HG03064 (cell line): Measurements from ENCODE around the gene MORN4.
"Not testable (repeated sequence)": the region's sequence is repeated elsewhere in the genome, so short reads cannot be mapped to it uniquely, and the experiment has no call there.

Experiments used
- ATAC-seq: cut with Tn5 transposase; IDR thresholded peaks from one replicate; pipeline ENCODE4 v1.9.1; 2021; ENCODE audit warnings: low read depth; ENCODE audit not compliant: unreplicated experiment

MORN4 gene

GRCh38 chr10:97642471-97643159 is 9.3 kb upstream of the MORN4 start:
- ATAC-seq = not testable (repeated sequence)

GRCh38 chr10:97640868-97641811 is 7.8 kb upstream of the MORN4 start:
- peak; percentile 13 for ATAC-seq

- ATAC-seq = peak; percentile 98
Measured at GRCh38 chr10:97640174-97640867, 7.0 kb upstream of the MORN4 start, which contains the start of gene PI4K2A. Gene PI4K2A (plus strand): TSS chr10:97640671. CDS start chr10:97640743, 72 bp downstream.

- ATAC-seq = not testable (repeated sequence)
Measured at GRCh38 chr10:97639090-97639489, 5.8 kb upstream of the MORN4 start.

- no peak for ATAC-seq
Measured at GRCh38 chr10:97635577-97635976, 2.3 kb upstream of the MORN4 start.

GRCh38 chr10:97633921-97634320 is 621 bp upstream of the MORN4 start:
- ATAC-seq = no peak

- no peak for ATAC-seq
Measured at GRCh38 chr10:97631098-97631497, 2.2 kb downstream of the MORN4 start.

GRCh38 chr10:97629289-97629688 is 4.0 kb downstream of the MORN4 start:
- no peak for ATAC-seq

GRCh38 chr10:97628228-97628627 is 5.1 kb downstream of the MORN4 start:
- no peak for ATAC-seq

GRCh38 chr10:97627731-97628130 is 5.6 kb downstream of the MORN4 start:
- ATAC-seq = no peak

- ATAC-seq = no peak
Measured at GRCh38 chr10:97623277-97623676, 10.0 kb downstream of the MORN4 start.

- ATAC-seq = no peak
Measured at GRCh38 chr10:97618733-97619132, 14.6 kb downstream of the MORN4 start.

- no peak for ATAC-seq
Measured at GRCh38 chr10:97618285-97618684, 15.0 kb downstream of the MORN4 start.

- ATAC-seq = no peak
Measured at GRCh38 chr10:97612386-97612785, 20.9 kb downstream of the MORN4 start.

- ATAC-seq = no peak
Measured at GRCh38 chr10:97611473-97611872, 21.8 kb downstream of the MORN4 start.

- ATAC-seq = no peak
Measured at GRCh38 chr10:97608991-97609561, 24.2 kb downstream of the MORN4 start.

- no peak for ATAC-seq
Measured at GRCh38 chr10:97607095-97607636, 26.1 kb downstream of the MORN4 start.

- ATAC-seq = no peak
Measured at GRCh38 chr10:97601268-97602215, 31.8 kb downstream of the MORN4 start.

- no peak for ATAC-seq
Measured at GRCh38 chr10:97600616-97601015, 32.7 kb downstream of the MORN4 start.
